ENCODE measurements around the gene SYNM.

SYNM gene

GRCh38 chr15:99170476-99171065, 65.7 kb downstream of the SYNM start:
- no peak for DNase-seq

- no peak for DNase-seq
These were observed 67.3 kb downstream of the SYNM start for GRCh38 chr15:99172171-99172570.

GRCh38 chr15:99172989-99173388, 68.1 kb downstream of the SYNM start:
- no peak for DNase-seq

- DNase-seq = no peak
These were observed 69.9 kb downstream of the SYNM start for GRCh38 chr15:99174567-99175395.

GRCh38 chr15:99176757-99177156, 71.9 kb downstream of the SYNM start:
- no peak for DNase-seq

GRCh38 chr15:99177679-99178078, 72.8 kb downstream of the SYNM start:
- no peak for DNase-seq

- no peak for DNase-seq
These were observed 75.4 kb downstream of the SYNM start for GRCh38 chr15:99180086-99180963.

GRCh38 chr15:99180964-99181306, 76.1 kb downstream of the SYNM start:
- DNase-seq = no peak

GRCh38 chr15:99181545-99181971, 76.7 kb downstream of the SYNM start:
- no peak for DNase-seq

- DNase-seq = no peak
These were observed 77.9 kb downstream of the SYNM start for GRCh38 chr15:99182791-99183190.
